Natural killer cell (primary cell): ENCODE measurements around the gene NF1. TPM values are rescaled to one million over a fixed set of nuclear protein-coding genes. Genes with fewer than 3 reads are reported as not detected.
"Not testable (repeated sequence)": the region's sequence is repeated elsewhere in the genome, so short reads cannot be mapped to it uniquely, and the experiment has no call there.

Experiments used
- ATAC-seq, 3 donors: fragments of 150-1000 bp in 2 of 3; fragments of 200-7000 bp in 1 of 3; cut with Tn5 transposase; 1 replicate in 1 of 3; 2 replicates in 2 of 3; pipeline ENCODE4 v1.10.0; 2021; ENCODE audit warnings: mild to moderate bottlenecking in 2 of 3, moderate library complexity in 2 of 3
- DNase-seq, 2 donors: peaks; one replicate each; pipeline versions ENCODE4 v3.0.0 to v3.0.0-alpha.2; 2013 to 2021; ENCODE audit warnings: mixed read lengths in 1 of 2
- H3K27ac ChIP-seq: one replicate; pipeline ENCODE4 v1.5.1; 2013; ENCODE audit warnings: mild to moderate bottlenecking, low read length
- H3K27me3 ChIP-seq: one replicate; pipeline ENCODE4 v1.6.1; 2013; ENCODE audit warnings: low read length; ENCODE audit not compliant: control insufficient read depth, insufficient read depth
- H3K36me3 ChIP-seq: one replicate; pipeline ENCODE4 v1.6.1; 2013; ENCODE audit warnings: low read length; ENCODE audit not compliant: control insufficient read depth, insufficient read depth
- H3K4me1 ChIP-seq: one replicate; pipeline ENCODE4 v1.6.1; 2013; ENCODE audit warnings: low read length; ENCODE audit not compliant: control insufficient read depth, insufficient read depth
- H3K4me3 ChIP-seq: one replicate; pipeline ENCODE4 v1.5.1; 2013; ENCODE audit warnings: low read length
- H3K9me3 ChIP-seq: one replicate; pipeline ENCODE4 v1.6.1; 2013; ENCODE audit warnings: low read length; ENCODE audit not compliant: control insufficient read depth, insufficient read depth
- H3K27ac Mint-ChIP-seq, 2 donors: one replicate each; pipeline ENCODE4 v1.8.0; 2022; ENCODE audit warnings: mild to moderate bottlenecking in 2 of 2, mixed read lengths in 2 of 2, moderate library complexity in 1 of 2
- H3K27me3 Mint-ChIP-seq, 2 donors: one replicate each; pipeline ENCODE4 v1.8.0; 2022; ENCODE audit warnings: low read depth in 2 of 2, mixed read lengths in 2 of 2
- H3K36me3 Mint-ChIP-seq: one replicate; pipeline ENCODE4 v1.8.0; 2022; ENCODE audit warnings: mixed read lengths
- H3K4me1 Mint-ChIP-seq, 2 donors: one replicate each; pipeline ENCODE4 v1.8.0; 2022; ENCODE audit warnings: mixed read lengths in 2 of 2
- H3K4me3 Mint-ChIP-seq: one replicate; pipeline ENCODE4 v1.8.0; 2022; ENCODE audit warnings: mild to moderate bottlenecking, moderate library complexity, mixed read lengths
- H3K9me3 Mint-ChIP-seq, 2 donors: one replicate each; pipeline ENCODE4 v1.8.0; 2022; ENCODE audit warnings: mixed read lengths in 2 of 2
- WGBS: methylation state at CpG from one replicate; pipeline ENCODE4 v1.1.7; 2013; ENCODE audit warnings: missing lambda C conversion rate; ENCODE audit not compliant: insufficient coverage; 5-methylcytosine and 5-hydroxymethylcytosine counted together
- intact Hi-C: fragments of 100-400 bp; cut with micrococcal nuclease; formaldehyde crosslinking; loops from one replicate; pipeline ENCODE4 v1.14.2; 2022
- total RNA-seq, 4 donors: library from RNA; stranded (reverse); fragments of 120-200 nt in 1 of 4; gene quantifications; one replicate each; pipeline versions ENCODE4 v1.2.3 to v1.2.4, GENCODE V29; 2013 to 2022
- TF ChIP-seq, protein P1 (sequence below): fragments of 200-600 bp; IDR thresholded peaks from one replicate; pipeline ENCODE4 v1.8.0; 2022; ENCODE audit warnings: antibody characterized with exemption

The NF1 gene
- total RNA-seq, 3 donors from 2014 or later (not counting 1 experiment from before 2014, with no cell fraction given), result 30.3 to 40.7 (median 38.8) TPM

DNA sequence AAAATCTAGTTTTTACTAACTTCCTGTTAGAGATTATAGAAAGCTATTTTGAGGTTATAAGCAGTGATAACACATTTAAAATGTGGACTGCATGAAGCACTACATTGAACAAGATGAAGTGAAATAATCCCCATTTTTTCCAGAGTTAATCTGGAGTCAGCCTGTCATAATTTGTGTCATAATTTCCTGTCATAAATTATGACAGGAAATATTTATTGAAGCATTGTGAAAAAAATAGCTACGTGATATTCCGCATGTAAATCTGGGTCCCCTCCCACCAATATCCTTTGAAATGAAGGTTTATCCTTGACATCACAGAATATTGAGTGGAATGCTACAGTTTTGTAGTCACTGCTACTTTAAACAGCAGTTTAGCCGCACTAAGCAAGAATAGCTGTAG lies 162.2 kb downstream of the NF1 start:
- Histone ChIP-seq H3K27me3 (no peaks in the 10 kb centered on the region), H3K4me3 (no peak overlapping the region), H3K36me3 (peaks cover 17% of the 10 kb centered on the region), H3K4me1 (no peaks in the 10 kb centered on the region), H3K27ac (no peak overlapping the region), H3K9me3 (no peaks in the 10 kb centered on the region)
- Mint-ChIP-seq H3K27ac (no peak overlapping the region), H3K4me3 (no peak overlapping the region), H3K9me3 (no peaks in the 10 kb centered on the region), H3K4me1 (no peaks in the 10 kb centered on the region), H3K27me3 (no peaks in the 10 kb centered on the region), H3K36me3 (peaks cover 8% of the 10 kb centered on the region)
- no CpG with 5 or more reads among the region's 3 CpGs for WGBS
- intact Hi-C loops, result no loop called here
- ATAC-seq, result no peak
- TF ChIP-seq, protein P1, sequence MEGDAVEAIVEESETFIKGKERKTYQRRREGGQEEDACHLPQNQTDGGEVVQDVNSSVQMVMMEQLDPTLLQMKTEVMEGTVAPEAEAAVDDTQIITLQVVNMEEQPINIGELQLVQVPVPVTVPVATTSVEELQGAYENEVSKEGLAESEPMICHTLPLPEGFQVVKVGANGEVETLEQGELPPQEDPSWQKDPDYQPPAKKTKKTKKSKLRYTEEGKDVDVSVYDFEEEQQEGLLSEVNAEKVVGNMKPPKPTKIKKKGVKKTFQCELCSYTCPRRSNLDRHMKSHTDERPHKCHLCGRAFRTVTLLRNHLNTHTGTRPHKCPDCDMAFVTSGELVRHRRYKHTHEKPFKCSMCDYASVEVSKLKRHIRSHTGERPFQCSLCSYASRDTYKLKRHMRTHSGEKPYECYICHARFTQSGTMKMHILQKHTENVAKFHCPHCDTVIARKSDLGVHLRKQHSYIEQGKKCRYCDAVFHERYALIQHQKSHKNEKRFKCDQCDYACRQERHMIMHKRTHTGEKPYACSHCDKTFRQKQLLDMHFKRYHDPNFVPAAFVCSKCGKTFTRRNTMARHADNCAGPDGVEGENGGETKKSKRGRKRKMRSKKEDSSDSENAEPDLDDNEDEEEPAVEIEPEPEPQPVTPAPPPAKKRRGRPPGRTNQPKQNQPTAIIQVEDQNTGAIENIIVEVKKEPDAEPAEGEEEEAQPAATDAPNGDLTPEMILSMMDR, result no peak
- DNase-seq, result no peak

DNA sequence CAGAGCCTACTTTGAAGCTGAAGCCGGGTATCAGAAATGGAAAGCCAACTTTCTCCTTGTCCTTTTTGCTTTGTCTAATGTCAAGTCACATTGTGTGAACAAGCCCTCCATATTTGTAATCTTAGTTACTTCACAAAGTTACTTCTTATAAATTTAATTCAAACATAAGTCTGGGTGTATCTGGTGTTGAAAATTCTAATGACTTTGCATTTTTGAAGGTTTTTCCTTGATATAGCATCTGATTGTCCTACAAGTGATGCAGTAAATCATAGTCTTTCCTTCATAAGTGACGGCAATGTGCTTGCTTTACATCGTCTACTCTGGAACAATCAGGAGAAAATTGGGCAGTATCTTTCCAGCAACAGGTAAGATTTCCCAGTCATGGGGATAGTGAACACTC lies 165.4 kb downstream of the NF1 start:
- Histone ChIP-seq H3K4me3 (no peak overlapping the region), H3K4me1 (no peaks in the 10 kb centered on the region), H3K36me3 (peaks cover 17% of the 10 kb centered on the region), H3K27me3 (no peaks in the 10 kb centered on the region), H3K27ac (no peak overlapping the region), H3K9me3 (no peaks in the 10 kb centered on the region)
- DNase-seq, result no peak
- H3K9me3 Mint-ChIP-seq, result no peaks in the 10 kb centered on the region
- no peak for ATAC-seq
- no peak overlapping the region for H3K27ac Mint-ChIP-seq
- intact Hi-C loops, result no loop called here
- no peaks in the 10 kb centered on the region for H3K4me1 Mint-ChIP-seq
- H3K4me3 Mint-ChIP-seq, result no peak overlapping the region
- H3K27me3 Mint-ChIP-seq, result no peaks in the 10 kb centered on the region
- 100% methylated on average over 3 of the region's 3 CpGs for WGBS
- TF ChIP-seq, protein P1, result no peak
- peaks cover 8% of the 10 kb centered on the region for H3K36me3 Mint-ChIP-seq

GRCh38 chr17:31261601-31262000 lies 166.8 kb downstream of the NF1 start:
- DNase-seq, result no peak
- no peak overlapping the region for H3K4me3 Mint-ChIP-seq
- H3K36me3 Mint-ChIP-seq, result peaks cover 18% of the 10 kb centered on the region
- no peaks in the 10 kb centered on the region for H3K9me3 ChIP-seq
- intact Hi-C loops, result no loop called here
- TF ChIP-seq, protein P1, result no peak
- H3K4me1 ChIP-seq, result no peaks in the 10 kb centered on the region
- H3K27me3 Mint-ChIP-seq, result no peaks in the 10 kb centered on the region
- H3K9me3 Mint-ChIP-seq, result no peaks in the 10 kb centered on the region
- H3K27ac ChIP-seq, result no peak overlapping the region
- peaks cover 20% of the 10 kb centered on the region for H3K36me3 ChIP-seq
- no peak for ATAC-seq
- no peaks in the 10 kb centered on the region for H3K4me1 Mint-ChIP-seq
- H3K4me3 ChIP-seq, result no peak overlapping the region
- no peaks in the 10 kb centered on the region for H3K27me3 ChIP-seq
- 100% methylated on average over 1 of the region's 1 CpG for WGBS
- no peak overlapping the region for H3K27ac Mint-ChIP-seq

DNA sequence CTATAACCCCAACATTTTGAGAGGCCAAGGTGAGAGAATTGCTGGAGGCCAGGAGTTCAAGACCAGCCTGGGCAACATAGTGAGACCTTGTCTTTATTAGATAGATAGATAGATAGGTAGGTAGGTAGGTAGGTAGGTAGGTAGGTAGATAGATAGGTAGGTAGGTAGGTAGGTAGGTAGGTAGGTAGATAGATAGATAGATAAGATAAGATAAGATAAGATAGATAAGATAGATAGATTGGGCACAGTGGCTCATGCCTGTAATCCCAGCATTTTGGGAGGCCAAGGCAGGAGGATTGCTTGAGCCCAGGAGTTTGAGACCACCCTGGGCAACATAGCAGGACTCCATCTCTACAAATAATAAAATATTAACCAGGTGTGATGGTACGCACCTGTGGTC lies 168.1 kb downstream of the NF1 start:
- DNase-seq, ATAC-seq, H3K27ac ChIP-seq, H3K4me3 ChIP-seq, H3K27me3 ChIP-seq, intact Hi-C loops, H3K4me3 Mint-ChIP-seq, H3K4me1 ChIP-seq, H3K9me3 Mint-ChIP-seq, H3K27me3 Mint-ChIP-seq, H3K27ac Mint-ChIP-seq, H3K4me1 Mint-ChIP-seq, H3K9me3 ChIP-seq: not testable (repeated sequence)
- H3K36me3 Mint-ChIP-seq, result peaks cover 18% of the 10 kb centered on the region
- H3K36me3 ChIP-seq, result peaks cover 24% of the 10 kb centered on the region
- 100% methylated on average over 1 of the region's 1 CpG for WGBS
